HG03196 (cell line): ENCODE results near the gene CMC1.
"Not testable (repeated sequence)": the region's sequence is repeated elsewhere in the genome, so short reads cannot be mapped to it uniquely, and the experiment has no call there.

Source experiments
- ATAC-seq: cut with Tn5 transposase; IDR thresholded peaks from one replicate; pipeline ENCODE4 v1.9.1; 2021; ENCODE audit not compliant: unreplicated experiment

The CMC1 gene, protein sequence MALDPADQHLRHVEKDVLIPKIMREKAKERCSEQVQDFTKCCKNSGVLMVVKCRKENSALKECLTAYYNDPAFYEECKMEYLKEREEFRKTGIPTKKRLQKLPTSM

DNA sequence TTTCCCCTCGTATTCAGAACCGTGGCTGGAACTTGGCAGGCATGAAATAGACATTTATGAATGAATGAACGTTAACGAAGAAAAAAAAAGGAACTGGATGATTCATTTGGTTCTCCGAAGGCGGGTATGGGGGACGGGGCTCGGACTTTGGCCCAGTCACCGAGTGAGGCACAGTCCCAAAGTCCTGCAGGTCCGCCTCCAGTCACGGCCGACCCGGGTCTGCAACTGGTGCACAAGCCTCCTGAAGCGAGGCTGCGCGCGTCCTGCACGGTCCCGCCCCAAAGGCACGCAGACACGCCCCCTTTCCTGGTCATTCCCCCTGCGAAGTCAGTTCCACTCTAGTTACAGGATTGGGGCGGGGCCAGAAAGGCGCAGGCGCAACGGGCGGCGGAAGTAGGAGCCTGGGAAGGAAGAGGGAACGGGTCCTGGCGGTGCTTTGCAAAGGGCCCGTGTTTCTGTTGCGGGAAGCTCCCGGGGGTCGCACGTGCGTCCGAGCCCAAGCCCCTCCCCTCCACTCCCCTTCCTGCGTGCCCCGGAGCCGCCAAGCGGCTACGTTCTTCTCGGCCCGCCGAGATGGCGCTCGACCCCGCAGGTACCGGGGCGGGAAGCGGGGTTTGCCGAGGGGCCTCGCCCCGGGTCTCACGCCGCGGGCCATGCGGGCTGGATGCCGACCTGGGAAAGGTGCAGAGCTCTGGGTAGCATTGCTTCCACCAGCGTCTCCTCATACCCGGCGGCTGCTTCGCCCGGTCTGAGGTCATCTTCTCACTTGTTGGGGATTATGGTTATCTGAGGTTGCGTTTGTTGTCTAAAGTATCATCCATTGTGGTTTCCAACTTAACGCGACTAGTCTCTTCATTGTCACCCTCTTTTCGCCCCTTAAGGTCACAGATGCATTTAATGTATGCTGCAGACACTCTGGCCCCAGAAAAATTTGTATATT lies at the start of gene CMC1:
Gene CMC1, plus strand, starts transcription at position 399 of the 940 bp plus-strand sequence. Its CDS starts 175 bp downstream, at position 574.
- peak; percentile 98 for ATAC-seq

DNA sequence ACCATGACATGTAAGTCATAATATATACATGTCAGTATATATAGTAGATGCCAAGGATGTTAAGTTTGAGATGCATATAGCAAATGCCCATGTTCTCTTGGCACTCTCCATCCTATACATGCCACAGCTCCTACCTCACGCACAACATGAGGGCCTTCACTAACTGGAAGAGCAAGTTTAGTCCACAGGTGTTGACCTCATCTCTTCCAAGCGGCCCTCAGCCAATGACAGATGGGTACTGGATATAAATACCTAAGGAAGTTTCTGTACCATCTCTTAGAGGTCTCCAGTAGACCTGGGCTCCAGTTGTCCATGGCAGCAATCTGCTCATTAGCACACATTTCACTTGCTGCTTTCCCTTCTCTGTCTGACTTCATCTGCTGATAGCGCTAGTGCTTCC lies 43.3 kb upstream of the CMC1 start:
- no peak for ATAC-seq

DNA sequence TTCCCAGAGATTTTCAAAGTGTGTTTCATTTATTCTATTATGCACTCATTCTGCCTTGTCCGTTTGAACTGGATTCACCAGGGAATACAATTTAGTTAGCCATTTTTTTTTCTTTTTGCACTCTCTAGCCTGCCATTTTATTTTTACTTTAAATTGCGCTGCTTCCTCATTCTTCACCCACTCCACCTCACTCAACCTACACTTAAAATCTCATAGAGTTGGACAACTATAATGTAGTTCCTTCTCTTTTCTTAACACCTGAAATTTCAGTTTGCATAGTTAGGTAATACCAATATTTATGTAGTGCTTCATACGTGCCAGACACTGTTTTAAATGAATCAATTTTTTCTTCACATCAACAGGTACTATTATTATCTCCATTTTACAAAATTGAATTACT lies 42.4 kb upstream of the CMC1 start:
- no peak for ATAC-seq

DNA sequence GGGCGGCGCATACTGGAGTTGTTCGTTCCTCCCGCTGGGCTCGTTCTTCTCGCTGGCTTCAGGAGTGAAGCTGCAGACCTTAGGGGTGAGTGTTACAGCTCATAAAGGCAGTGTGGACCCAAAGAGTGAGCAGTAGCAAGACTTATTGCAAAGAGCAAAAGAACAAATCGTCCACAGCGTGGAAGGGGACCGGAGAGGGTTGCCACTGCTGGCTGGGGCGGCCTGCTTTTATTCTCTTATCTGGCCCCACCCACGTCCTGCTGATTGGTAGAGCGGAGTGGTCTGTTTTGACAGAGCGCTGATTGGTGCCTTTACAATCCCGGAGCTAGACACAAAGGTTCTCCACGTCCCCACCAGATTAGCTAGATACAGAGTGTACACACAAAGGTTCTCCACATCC lies 41.8 kb upstream of the CMC1 start:
- ATAC-seq: not testable (repeated sequence)

DNA sequence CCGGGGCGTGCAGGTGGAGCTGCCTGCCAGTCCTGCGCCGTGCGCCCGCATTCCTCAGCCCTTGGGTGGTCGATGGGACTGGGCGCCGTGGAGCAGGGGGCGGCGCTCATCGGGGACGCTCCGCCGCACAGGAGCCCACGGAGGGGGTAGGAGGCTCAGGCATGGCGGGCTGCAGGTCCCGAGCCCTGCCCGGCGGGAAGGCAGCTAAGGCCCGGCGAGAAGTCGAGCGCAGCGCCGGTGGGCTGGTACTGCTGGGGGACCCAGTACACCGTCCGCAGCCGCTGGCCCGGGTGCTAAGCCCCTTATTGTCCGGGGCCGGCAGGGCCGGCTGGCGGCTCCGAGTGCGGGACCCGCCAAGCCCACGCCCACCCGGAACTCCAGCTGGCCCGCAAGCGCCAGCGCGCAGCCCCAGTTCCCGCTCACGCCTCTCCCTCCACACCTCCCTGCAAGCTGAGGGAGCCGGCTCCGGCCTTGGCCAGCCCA lies 41.0 kb upstream of the CMC1 start:
- not testable (repeated sequence) for ATAC-seq

DNA sequence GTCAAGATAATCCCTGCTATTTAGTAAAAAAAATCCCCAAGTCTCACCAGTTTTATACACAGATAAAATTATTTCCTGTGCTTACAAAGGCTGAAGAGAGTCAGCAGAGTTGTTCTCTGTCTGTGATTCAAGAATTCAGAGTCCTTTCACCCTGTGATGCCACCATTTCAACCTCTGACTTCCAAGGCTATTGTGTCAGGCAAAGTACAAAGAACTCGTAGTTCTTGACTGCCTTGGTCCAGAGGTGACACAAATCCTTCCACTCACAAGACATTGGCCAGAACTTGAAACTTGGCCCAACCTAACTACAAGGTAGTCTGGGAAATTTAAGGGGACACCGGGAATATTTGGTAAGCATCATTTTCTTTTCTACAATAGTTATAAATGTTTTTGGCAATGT lies 34.9 kb upstream of the CMC1 start:
- no peak for ATAC-seq

DNA sequence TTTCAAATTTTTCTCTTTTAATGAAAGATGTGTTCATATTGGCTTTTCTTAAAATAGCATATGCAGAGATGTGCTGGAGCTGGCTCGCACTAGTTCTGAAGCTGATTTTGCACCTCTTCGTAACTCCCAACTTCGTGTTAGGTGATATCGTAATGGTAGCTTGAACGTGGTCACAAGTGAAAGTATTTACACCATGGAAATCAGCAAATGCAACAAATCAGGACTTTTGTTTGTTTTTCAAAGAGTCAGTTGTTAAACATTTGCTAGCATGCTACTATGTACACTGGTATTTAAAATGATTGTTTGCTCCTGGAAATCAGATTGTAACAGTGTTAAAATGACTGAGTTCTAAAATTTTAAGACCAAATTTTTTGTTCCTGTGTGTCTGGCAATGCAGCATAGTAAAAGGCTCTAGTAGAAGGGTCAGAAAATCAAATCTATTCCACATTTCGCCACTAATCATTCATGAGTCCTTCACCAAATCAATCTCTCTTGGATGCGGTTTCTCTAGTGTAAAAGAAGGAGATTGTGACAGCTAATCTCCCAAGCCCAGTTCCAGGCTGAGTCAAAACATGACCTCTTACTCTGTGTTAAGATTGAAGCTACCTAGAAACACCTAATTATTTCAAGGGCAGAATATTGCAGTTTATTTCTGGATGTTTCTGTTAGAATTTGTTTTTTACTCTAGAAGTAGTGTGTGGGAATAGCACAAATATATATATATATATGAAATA lies 34.3 kb upstream of the CMC1 start:
- no peak for ATAC-seq

DNA sequence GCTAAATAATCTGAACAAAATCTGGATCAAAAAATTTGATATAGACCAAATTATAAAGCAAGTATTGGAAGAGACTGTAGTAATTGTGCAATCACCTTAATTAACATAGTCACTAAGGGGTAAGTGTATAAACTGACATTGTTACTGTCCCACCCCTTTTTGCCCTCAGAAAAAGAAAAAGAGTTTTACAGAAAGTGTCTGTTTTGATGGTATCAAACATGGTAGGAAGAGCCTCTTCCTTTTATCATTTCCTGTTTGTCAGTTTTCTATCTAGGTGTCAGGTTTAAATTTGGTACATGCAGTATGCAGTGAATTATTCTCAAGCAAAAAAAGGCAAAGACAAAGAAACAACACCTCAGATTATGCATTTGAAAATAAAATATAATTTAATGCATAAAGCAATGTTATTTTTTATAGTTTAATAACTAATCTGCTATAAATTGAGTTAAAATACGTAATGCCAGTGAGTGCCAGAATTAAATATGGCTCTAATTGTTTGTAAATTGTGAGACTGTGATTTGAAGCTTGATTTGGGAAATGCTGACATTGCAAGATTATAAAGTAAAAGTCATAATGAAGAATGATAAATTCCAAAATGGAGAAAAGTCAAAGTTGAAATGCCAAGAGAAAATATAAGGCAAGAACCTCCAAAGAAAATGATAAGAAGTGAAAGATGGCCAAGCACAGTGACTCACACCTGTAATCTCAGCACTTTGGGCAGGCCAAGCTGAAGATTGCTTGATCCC lies 30.3 kb upstream of the CMC1 start:
- no peak for ATAC-seq

DNA sequence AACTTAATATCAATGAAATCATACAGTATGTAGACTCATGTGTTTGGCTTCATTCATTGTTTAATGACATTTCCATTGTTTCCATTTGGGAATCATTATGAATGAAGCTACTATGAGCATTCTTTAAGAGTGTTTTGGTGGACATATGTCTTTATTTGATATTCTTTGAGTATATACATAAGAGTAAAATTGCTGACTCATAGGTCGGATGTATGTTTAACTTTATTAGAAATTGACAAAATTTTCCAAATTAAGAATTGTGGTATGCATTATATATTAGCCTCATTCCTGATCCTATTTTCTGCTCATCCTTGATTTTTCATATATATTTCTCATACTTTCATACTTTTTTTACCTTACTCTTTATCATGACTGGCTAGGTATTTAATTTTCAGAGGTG lies 28.7 kb upstream of the CMC1 start:
- ATAC-seq: no peak

DNA sequence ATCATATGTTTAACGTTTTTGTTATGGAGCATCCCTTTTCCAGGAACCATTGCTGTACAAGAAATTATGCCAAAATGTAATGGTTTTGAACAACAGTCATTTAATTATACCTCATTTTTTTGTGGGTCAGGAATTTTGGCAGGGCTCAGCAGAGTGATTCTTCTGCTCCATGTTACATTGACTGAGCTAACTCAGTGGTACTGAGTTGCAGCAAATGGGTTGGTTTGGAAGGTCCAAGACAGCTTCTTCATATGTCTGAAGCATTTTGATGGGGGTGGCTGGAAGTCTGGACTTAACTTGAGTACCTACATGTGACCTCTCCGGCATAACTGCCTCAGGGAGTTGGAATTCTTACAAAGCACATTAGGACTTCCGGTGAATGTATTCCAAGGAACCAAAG lies 26.0 kb upstream of the CMC1 start:
- ATAC-seq: no peak

DNA sequence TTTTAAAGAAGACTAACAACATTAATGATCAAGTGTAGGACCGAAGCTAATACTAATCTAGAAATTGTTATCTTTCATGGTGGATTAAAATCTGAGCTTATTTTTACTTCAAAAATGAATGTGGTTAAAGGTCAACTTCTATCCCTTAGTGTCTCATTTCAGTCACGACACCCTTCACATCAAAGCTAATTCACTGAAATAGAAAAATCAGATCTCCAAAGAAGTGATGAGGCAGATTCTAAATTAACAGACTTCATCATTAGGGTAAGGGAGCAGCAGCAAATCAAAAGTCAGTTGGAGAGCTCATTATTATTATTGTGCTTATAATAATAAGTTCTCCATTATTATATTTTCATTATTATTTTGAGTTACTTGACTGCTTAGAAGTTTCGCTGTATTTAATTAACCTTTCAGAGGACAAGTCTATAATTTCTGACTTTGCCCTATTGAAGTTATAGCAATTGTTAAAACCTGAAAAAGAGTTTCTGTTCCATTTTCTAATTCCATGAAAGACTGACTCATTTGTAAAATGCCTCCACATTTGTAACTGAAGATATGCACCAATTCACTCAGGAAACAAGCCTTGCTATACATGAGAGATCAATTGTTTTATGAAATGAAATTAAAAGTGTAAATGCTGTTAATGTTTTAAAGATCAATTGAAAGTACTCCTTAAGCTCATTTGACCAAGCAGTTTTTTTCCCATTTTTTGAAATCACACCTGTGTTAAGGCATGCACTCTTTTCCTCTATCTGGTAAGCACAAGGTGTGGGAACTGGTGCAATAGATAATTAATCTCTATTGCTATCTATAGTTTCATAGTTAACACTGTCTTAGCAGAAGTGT lies 23.1 kb upstream of the CMC1 start:
- ATAC-seq: peak; percentile 76

DNA sequence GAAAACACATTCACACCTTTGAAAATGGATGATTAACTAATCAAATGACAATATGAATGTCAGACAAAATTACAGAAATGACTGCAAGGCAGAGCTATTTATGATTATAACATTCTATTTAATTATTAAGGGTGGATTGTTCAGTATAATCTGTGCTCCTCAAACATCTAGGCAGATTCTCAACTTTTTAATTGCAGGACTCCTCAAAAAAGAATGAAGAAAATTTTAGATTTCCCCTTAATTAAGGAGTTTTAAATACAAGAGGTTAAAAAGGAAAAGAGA lies 22.6 kb upstream of the CMC1 start:
- ATAC-seq: no peak

DNA sequence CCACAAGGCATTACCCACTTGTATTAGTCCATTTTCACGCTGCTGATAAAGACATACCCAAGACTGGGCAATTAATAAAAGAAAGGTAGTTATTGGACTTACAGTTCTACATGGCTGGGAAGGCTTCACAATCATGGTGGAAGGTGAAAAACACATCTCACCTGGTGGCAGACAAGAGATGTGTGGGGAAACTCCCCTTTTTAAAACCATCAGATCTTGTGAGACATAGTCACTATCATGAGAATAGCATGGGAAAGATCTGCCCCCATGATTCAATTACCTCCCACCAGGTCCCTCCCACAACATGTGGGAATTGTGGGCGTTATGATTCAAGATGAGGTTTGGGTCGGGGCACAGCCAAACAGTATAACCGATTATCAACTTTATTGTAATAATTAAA lies 17.0 kb upstream of the CMC1 start:
- no peak for ATAC-seq

DNA sequence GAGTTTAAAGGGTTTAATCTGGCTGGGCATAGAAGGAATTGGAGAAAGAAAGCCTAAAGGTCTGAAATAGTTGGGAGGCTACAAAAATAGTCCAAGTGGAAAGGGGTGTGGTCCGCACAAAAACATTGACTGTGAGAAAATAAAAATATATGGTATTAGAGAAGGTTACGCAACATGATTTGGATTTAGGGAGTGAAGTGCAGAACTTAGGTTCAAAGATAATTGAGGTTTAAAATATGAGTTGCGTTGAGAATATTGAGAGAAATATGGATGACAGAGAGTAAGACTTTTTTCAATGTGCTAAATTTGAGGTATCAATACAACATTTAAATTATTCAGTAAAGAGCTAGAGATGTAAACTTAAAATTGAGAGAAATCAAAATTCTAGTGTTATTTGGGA lies 15.4 kb upstream of the CMC1 start:
- ATAC-seq: no peak

DNA sequence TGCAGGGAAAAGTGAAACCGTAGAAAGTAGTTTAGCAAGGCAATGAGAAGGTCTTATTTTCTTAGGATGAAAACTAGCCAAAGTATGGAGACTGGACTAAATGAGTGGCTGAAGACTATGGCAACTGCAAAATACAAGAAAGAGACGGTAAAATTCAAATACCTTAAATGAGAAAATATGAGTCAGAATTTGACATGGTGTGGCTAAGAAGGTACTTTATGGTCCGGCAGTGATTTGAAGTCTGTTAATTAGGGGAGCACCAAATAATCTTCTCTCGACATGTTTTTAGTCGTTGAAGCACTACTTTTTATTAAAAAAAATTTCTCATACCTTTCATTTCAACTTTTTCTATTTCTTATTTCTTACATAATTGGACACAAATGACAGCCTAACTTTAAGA lies 12.8 kb upstream of the CMC1 start:
- ATAC-seq: no peak

DNA sequence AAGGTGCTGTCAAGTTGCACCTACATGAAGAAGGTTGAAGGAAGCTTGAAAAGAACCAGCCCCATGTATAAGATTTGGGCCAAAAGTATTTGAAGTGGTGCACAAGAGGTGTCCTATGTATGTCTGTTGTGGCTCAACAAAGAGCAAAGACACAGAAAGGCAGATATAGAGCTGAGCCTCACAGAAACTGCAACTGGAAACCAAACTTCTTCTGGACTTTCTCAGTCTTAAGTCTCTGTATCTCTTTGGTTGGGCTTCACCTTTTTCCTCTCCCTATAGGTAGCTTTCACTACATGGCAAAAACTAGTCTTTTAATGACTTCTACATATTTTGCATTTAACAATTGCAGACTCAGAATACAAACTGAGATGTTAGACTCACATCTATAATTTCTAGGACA lies 8.8 kb upstream of the CMC1 start:
- ATAC-seq: no peak

DNA sequence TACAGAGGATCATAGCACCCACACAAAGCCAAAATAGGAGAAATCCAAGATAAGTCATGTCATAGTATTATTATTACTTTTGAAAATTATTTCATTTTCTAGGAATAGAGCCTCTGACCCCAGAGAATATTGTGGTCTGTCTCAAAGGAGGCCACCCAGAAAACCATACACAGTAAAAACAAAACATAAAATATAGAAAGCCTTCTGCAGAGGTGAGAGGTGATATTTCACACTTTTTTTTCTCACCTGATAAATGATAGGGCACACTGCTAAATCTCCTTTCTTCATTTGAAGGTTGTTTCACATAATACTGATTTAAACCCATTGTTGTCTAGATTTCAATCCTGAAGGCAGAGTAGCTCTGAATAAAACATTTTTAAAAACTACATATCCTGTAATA lies 7.0 kb upstream of the CMC1 start:
- ATAC-seq: no peak

DNA sequence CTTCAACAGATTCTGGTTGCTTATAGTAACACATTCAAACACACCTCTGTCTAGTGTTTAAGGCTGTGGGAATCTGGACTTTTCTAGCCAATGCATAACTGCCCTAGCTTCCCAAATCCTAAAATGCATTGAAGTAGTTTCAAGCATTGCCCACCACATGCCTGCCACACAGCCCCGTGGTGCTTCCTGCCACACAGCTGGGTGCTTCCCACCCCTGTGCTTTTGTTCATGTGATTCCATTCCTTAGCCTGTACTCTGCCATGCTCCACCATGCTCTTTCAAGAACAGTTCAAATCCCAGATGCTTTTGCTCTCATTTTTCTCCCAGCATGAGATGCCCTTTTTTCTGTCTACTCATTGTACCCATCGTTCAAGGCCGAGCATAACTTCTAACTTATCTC lies 2.3 kb upstream of the CMC1 start:
- ATAC-seq: no peak

DNA sequence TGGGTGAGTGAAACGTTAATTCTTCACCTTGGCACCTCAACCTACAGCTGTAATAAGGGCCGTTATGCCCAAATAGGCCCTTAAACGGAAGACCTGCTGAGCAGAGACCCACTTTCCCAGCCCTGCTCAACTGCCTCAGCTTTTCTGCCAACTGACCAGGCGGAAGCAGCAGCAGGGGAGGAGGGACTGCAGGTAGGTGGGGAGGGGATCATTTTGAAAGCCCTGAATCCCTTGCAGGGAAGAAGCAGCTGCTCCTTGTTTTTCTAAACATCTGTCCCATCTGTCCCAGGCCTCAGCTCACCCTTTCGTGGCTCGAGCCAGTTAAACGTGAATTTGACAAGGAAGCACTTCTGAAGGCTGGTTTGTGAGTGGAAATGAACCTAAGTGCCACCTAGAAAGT lies 978 bp upstream of the CMC1 start:
- no peak for ATAC-seq

DNA sequence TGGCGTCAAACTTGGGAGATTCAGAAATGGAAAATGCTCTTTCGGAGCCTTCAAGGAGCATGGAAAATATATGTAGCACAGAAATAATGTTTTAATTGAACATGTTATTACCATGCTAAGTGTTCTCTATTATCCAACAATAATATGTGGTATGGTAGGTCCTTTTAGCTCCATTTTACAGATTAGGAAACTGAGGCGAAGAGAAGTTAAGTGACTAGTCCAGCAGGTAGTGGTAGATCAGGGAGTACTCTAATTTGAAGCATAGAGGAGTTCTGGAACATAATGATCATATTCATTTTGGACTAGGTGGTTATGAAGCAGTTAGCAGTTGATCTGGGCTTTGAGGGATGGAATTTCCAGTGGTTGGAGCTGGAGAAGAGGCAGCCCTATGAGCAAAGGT lies 1.1 kb downstream of the CMC1 start:
- ATAC-seq: no peak
